GM18519 (cell line): ENCODE results near the gene ZFYVE26.
"Not testable (repeated sequence)": the region's sequence is repeated elsewhere in the genome, so short reads cannot be mapped to it uniquely, and the experiment has no call there.

Source experiments
- ATAC-seq: cut with Tn5 transposase; IDR thresholded peaks from one replicate; pipeline ENCODE4 v1.9.1; 2021; ENCODE audit warnings: mild to moderate bottlenecking, moderate library complexity; ENCODE audit not compliant: unreplicated experiment, low FRiP score

Gene ZFYVE26

DNA sequence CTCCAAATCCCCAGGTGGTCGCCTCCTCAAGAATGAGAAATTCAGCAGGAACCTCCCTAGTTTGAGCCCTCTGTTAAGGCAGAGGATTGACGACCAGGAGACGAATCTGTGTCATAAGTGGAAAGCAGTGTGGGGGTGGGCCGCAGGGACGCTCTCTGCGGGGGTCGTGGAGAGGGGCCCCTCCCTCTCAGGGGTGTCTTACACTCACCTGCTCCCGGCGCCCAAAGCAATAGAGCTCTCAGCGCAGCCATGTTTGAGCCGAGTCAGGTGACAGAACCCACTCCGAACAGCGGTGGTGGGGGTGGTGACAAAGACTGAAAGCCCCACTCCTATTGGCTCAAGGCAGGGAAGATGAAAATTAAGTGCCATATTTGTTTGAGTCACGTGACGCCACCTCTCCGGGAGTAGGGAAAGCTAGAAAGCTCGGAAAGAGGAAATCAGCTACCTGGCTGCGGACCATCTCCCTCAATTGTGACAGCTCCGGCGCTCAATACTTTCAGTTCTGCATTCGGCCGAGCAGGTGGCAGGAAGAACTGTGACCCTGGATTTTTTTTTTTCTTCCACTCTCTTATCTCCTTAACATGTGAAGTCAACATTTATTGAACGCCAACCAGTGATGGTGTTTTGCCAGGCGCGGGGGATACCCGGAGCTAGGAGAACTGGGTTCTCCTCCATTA, at the start of gene ZFYVE26:
TSS of gene ZFYVE26 (minus strand) at position 265 of the 677 bp plus-strand sequence. CDS start 627 bp downstream, outside the sequence.
- peak; percentile 50 for ATAC-seq

DNA sequence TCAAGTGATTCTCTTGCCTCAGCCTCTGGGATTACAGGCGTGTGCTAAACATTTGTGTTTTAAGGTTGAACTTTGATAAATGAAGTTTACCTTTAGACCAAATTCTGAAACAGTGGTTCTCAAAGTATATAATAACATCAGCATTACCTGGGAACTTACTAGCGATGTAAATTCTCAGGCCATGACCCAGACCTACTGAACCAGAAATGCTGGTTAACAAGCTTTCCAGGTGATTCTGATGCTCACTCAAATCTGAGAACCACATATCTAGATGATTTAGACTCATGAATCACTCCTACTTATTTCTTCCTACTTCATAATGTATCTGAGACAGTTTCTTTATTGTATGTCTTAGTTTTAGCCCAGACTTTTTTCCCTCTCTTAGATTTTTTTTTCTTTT, 46.8 kb upstream of the ZFYVE26 start:
- no peak for ATAC-seq

DNA sequence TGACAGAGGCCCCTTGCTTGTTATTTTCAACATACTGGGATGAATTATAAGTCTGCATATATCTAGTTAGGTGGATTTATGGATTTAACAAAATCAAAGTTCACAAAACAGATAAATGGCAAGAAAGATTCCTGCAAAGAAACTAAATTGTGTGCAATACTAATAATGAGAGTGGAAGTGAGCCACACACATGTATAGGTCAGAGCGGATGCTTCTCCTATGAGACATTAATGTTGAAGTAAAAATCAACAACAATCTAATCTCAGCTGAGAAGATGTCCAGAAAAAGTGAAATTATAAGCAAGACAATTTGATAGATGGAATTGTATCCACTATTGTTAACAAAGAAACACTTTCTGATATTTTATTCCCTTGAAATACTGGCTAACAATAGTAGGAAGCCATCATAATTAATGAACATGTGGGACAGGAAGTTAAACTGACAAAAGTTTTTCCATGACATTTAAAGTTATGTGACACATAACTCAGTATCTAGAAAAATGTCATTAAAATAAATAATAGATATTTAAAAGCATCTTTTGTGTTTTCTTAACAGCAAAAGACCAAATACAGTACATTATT, 42.9 kb upstream of the ZFYVE26 start:
- ATAC-seq, result no peak

DNA sequence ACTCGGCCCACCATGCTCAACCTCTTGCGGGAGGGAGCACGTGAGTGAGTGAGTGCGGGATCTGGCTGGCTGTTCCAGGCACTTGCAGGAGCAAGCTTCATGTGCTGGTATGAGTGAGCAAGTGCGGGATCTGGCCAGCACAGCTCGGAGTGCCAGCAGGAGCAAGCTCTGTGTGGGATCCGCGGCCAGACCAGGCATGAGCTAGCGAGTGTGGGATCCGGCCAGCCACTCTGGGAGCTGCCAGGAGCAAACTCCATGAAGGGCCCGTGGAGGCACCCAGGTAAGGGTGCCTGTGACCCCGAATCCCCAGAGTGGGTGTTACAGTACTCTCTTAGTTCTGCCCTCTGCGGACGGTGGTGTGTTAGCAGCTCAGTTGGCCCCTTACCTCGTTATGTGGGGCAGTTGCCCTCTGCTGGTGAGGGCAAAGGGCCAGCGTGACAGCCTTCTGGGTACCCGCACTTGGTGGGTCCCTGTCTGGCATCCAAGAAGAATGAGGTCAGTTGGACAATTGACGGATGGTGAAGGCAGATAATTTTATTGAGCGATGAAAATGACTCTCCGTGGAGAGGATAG, 41.5 kb upstream of the ZFYVE26 start:
- no peak for ATAC-seq

DNA sequence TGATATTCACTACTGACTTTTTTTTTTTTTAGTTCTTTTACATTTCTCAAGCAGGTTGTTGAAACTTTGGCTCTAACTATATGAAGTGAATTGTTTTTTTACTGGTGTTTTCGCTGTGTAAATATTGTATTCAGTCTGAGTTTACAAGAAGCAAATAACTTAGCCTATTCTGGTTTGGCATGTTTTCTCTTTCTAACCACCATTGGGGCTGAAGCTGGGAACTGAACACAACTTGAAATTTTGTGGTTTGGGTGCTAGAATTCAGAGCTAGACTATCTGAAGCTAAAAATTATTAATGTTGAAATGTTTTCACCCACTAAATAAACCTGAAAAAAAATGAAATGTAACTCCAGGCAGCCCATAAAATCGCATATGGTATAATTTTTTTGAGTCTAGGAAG, 40.4 kb upstream of the ZFYVE26 start:
- no peak for ATAC-seq

DNA sequence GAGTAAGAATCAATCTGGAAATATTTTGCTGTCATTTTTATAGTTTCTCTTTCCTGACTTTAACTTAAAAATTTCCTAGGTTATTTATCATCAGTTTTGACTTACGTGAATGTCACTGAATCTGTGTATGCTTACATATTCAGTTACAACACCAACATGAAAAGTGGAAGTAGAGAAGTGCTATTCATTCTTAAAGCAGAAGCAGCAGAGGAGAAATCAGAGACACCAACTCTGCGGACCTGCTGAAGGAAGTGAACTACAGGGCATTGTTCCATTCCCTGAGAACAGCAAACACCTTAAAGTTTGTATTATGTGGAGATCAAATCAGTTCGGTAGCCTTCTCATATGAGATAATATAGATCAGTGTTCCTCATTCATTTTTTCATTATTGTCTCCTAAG, 37.3 kb upstream of the ZFYVE26 start:
- ATAC-seq, result no peak

DNA sequence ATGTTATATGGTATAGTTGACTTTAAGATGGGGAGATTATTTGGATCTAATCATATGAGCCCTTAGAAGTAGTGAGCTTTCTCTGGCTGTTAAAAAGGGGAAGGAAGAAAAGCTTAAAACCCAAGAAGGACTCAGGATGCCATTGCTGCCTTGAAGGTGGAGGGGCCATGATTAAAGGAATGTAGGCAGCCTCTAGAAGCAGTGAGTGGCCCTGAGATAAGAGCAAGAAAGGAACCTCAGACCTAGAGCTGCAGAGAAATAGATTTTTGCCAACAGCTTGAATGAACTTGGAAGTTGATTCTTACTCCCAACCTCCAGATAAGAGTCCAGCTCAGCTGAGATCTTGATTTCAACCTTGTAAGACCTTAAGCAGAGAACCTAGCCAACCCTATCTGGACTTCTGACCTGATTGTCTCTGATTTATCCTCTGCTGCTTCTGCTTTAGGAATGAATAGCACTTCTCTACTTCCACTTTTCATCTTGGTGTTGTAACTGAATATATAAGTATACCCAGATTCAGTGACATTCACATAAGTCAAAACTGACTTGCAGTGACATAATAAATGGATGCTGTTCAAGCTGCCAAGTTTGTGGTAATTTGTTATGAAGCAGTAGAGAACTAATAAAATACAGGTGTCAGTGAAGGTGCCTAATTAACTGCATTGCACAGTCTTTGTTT, 36.7 kb upstream of the ZFYVE26 start:
- no peak for ATAC-seq

DNA sequence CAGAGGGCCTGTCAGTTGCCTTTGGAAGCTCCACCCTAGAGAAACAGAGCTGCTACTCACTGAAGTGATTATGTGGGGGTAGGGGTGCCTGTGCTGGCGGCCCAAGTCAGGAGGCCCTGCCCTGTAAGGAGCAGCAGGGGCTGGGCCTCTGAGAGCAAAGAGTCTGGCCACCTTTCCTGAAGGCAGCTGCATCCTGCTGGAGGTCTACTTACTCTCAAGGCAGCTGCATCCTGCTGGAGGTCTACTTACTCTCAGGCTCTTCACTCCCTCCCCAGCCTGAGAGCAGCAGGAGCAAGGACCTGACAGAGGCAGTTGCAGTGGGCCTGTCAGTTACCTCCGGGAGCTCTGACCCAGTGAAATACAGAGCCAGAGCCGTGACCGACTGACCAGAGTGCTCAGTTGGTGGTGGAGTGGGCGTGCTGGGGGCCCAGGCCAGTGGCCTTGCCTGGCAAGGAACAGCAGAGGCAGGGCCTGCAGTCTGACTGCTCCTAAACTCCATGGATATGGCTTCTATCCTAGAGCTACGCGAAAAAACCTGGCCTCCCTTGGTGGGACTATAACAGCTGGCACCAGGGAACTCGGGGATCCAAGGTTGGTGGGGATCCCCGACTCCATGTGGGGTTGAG, 35.5 kb upstream of the ZFYVE26 start:
- ATAC-seq, result no peak

DNA sequence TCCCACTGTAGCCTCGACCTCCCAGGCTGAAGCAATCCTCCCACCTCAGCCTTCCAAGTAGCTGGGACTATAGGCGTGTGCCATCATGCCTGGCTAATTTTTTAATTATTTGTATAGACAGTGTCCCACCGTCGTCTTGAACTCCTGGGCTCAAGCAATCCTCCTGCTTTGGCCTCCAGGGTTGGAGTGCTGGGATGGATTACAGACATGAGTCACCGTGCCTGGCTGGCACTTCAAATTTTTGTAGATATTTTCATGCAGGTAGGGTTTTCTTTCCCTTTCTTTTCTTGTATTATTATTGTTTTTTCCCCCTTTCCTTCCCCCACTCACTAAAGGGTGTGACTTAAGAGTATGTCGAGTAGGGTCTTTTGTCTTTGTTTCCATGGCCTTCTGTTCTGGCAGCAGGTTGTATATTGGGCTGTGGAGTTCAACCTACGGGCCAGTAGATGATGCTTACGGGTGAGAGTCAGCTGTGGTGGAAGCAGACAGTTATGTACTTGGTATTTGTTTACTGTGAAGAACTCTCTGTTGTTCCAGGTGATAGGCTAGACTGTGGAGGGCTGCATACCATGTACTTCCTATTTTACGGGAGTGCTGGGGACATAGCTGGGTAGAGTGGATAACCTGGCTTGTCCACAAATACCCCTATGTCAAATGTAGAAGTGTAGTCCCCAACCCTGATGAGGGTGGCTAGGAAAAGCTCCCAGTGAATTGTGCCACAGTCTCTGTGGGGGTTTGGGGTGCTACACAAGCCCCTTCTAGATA, 33.9 kb upstream of the ZFYVE26 start:
- ATAC-seq, result no peak

DNA sequence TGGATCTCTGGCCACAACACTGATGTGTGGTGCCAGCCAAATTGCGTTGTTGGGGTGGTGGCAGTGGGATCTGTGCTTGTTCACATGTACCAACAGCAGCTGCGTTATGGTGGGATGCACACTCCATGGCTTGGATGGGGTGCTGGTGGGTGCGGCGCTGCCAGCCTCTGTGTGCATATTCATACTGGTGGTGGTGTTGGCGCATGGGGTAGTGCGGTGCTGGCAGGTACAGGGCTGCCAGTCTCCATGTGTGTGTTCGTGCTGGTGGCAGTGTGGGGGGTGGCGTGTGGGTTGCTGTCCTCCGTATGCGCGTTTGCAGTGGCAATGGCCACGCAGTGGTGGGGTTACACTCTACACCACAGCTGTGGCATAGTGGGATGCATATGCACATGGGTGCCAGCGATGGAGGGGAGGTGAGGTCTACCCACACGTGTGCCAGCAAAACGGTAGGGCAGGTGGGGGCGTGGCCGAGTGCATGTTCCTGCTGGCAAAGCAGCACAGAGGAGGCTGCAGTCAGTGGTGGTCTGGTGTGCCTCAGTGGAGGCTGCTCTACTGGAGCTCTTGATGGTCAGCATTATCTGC, 29.7 kb upstream of the ZFYVE26 start:
- ATAC-seq, result no peak

DNA sequence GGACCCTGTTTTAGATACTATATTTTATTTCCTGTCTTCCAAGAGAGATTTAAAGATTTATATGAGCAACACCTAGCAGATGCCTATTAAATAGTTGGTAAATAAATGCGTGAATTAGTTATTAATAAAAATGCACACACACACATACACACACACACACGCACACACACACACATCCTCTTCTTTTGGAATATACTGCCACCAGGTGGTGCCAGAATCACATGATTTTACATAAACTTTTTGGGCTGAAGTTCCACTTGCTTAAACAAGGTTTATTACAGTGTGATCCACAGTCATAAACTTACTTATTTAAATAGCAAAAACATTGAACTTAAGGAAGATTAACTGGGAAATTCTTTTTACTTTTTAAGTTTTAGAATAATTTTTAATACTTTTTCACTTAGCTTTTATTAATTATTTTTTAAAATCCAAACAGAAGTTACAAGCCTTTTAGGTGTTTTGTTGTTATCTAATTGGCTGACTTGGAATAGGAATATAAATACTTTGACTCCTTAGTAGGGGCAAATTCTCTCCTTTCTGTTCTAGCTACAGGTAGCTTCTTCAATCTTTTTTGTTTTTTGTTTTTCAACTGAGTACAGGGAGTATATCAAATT, 20.7 kb upstream of the ZFYVE26 start:
- ATAC-seq, result no peak

DNA sequence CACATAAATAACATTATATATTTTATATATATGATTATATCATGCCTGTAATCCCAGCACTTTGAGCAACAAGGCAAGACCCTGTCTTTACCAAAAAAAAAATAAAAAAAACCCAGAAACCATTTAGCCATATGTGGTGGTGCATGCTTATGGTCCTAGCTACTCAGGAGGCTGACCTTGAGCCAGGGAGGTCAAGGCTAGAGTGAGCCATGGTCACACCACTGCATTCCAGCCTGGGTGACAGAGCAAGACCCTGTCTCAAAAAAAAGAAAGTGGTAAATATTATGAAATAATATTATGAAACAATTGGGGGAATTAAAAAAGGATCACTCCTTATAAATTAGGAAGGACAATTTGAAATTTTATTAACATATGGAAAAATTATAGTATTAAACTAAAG, 19.2 kb upstream of the ZFYVE26 start:
- no peak for ATAC-seq

DNA sequence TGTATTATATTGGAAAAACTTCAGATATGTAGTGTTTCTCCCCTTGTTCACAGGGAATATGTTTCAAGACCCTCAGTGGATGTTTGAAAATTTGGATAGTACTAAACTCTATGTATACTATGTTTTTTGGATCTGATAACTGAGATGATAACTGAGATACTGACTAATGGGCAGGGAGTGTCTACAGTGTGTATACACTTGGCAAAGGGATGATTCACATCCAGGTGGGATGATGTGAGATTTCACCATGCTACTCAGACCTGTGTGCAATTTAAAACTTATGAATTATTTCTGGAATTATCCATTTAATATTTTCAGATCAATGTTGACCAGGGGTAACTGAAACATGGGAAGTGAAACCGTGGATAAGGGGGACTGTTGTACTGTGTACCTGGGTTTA, 17.0 kb upstream of the ZFYVE26 start:
- ATAC-seq, result no peak

DNA sequence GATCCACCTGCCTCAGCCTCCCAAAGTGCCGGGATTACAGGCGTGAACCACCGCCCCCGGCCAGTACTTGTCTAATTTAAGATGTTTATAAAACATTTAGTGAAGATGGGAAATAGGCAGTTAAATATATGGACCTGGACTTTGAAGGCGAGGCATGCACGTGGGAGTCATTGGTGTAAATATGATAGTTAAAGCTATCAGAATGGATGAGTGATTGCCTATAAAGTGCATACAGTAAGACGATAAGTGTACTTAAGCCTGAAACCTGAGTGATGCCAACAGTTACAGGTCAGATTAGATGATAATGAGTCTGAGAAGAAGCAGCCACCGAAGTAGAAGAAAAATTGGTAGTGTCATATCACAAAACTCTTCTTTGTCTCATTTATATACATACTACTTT, 14.7 kb upstream of the ZFYVE26 start:
- no peak for ATAC-seq

DNA sequence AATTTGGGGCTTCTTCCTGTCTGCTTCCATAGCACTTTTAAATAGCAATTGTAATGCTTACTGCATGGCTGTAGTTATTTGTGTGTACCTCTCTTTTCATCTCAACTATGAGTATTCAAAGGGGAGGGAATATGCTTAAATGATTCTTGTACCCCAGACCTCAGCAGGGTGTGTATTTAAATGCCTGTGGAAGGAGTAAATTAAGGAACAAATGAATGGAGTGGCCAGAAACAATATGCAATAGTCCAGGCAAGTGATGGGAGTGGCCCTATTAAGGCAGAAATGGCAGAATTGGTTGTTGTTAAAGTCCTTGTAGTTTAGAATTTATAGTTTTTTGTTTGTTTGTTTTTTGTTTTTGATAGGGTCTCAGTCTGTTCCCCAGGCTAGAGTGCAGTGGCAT, 4.7 kb upstream of the ZFYVE26 start:
- ATAC-seq, result no peak

DNA sequence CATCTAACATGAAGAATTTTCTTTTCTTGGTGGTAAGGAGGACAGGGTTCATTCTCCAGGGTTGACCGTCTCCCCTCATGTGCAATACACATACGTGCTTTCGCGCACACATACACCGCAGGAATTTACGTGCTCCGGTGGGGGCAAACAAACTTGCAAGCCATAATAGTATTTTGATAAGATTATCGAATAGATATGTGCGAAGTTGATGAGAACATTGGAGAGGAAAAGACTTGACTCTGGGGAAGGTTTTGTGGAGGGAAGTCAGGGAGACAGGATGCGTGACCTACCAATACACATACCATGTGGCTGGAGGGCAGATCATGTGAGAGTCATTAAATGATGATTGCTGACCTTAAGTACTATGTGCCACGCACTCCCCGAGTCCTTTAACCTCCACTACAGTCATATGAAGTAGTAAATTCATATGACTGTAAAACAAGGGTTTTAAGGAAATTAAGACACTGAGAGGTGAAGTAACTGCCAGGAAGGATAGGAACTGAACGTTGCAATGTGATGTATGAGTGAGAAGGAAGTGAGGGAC, 4.1 kb upstream of the ZFYVE26 start:
- no peak for ATAC-seq

DNA sequence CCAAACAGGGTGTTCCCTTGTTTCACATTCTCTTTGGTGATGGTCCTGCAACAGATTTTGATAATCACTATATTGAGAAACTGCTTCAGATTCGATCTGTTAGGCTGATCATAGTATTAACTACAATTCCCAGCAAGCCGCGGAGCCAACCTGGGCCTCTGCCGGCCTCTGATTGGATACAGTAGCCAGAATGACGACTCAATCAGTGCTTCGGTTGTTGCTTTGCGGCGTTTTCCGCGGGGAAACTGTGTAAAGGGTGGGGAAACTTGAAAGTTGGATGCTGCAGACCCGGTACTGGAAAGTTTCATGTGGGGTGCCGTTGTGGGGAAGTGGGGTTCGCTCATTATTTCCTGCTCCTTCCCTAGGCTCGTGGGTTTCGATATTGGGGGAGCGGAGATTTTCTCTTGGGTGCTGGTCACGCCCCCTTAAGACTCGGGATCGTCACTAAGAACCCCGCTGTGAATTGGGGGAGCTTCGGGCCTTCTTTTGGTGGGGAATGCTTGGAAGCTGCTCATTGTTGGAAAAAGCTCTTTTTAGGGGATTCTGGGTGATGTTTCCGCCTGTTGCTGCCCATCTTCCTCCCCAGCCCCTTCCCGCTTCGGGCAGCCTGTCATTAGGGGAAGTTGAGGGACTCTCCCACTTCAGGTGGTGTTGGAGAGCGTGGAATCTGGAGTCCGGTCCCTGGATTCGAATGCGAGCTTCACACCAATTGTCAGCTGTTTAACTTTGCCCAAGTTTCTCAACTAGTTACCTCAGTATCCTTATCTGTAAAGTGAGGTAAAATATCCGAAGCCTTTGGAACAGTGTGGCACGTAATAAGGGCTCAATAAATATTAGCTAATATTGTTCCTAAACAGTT, 3.4 kb upstream of the ZFYVE26 start, which contains the start of gene RAD51B:
TSS of gene RAD51B (plus strand) at position 217 of the 859 bp plus-strand sequence.
- peak; percentile 38 for ATAC-seq

DNA sequence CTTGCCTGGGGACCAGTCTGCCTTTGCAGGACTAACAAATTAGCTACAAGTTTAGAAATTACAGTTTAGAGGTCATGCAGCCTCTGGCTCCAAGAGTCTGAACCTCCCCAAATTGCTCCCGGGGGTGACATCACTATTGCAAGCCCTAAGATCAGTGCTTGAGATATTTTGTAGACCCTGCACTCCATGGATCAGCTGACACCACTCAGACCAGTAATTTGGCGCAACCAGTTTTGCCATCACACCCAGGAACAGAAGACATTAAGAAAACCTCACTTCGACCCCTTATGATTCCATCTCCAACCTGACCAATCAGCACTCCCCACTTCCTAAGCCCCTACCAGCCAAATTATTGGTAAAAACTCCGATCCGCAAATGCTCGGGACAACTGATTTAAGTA, 2.1 kb upstream of the ZFYVE26 start:
- not testable (repeated sequence) for ATAC-seq
